NCI-H1092 (cell line): ENCODE data around the gene AP2A2.

Source experiments
- DNase-seq: peaks from one replicate; lab custom pipeline; 2025; lab: John Stamatoyannopoulos, UW

Gene AP2A2

GRCh38 chr11:1029654-1030053 is 104.0 kb downstream of the AP2A2 start:
- DNase-seq = no peak

- no peak for DNase-seq
These were observed 104.4 kb downstream of the AP2A2 start for GRCh38 chr11:1030086-1030485.

GRCh38 chr11:1030556-1030955 is 104.9 kb downstream of the AP2A2 start:
- DNase-seq = no peak

- DNase-seq = no peak
These were observed 105.6 kb downstream of the AP2A2 start for GRCh38 chr11:1031121-1031899.

GRCh38 chr11:1032310-1032891 is 106.7 kb downstream of the AP2A2 start:
- no peak for DNase-seq

GRCh38 chr11:1033016-1033798 is 107.5 kb downstream of the AP2A2 start:
- DNase-seq = no peak

- no peak for DNase-seq
These were observed 108.3 kb downstream of the AP2A2 start for GRCh38 chr11:1034001-1034400.

- DNase-seq = no peak
These were observed 109.0 kb downstream of the AP2A2 start for GRCh38 chr11:1034456-1035295.

- no peak for DNase-seq
These were observed 110.1 kb downstream of the AP2A2 start for GRCh38 chr11:1035577-1036283.

GRCh38 chr11:1036303-1036923 is 110.7 kb downstream of the AP2A2 start, which contains the start of gene MUC6:
Gene MUC6 (minus strand): TSS chr11:1036718. CDS start chr11:1036655, 63 bp downstream.
- DNase-seq = no peak

- no peak for DNase-seq
These were observed 111.3 kb downstream of the AP2A2 start for GRCh38 chr11:1036931-1037330.

- no peak for DNase-seq
These were observed 111.9 kb downstream of the AP2A2 start for GRCh38 chr11:1037506-1038055.

GRCh38 chr11:1038361-1038760 is 112.7 kb downstream of the AP2A2 start:
- DNase-seq = no peak

GRCh38 chr11:1038921-1039320 is 113.3 kb downstream of the AP2A2 start:
- no peak for DNase-seq

GRCh38 chr11:1039481-1040427 is 114.1 kb downstream of the AP2A2 start:
- no peak for DNase-seq

- no peak for DNase-seq
These were observed 114.9 kb downstream of the AP2A2 start for GRCh38 chr11:1040428-1041148.

GRCh38 chr11:1041149-1041467 is 115.4 kb downstream of the AP2A2 start:
- no peak for DNase-seq

GRCh38 chr11:1041471-1041870 is 115.8 kb downstream of the AP2A2 start:
- no peak for DNase-seq
